ENCODE results near the gene PNMA8B.

- TF ChIP-seq, protein P1, sequence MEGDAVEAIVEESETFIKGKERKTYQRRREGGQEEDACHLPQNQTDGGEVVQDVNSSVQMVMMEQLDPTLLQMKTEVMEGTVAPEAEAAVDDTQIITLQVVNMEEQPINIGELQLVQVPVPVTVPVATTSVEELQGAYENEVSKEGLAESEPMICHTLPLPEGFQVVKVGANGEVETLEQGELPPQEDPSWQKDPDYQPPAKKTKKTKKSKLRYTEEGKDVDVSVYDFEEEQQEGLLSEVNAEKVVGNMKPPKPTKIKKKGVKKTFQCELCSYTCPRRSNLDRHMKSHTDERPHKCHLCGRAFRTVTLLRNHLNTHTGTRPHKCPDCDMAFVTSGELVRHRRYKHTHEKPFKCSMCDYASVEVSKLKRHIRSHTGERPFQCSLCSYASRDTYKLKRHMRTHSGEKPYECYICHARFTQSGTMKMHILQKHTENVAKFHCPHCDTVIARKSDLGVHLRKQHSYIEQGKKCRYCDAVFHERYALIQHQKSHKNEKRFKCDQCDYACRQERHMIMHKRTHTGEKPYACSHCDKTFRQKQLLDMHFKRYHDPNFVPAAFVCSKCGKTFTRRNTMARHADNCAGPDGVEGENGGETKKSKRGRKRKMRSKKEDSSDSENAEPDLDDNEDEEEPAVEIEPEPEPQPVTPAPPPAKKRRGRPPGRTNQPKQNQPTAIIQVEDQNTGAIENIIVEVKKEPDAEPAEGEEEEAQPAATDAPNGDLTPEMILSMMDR (IDR thresholded peaks at IDR 0.05): no peak
- TF ChIP-seq POLR2A (IDR thresholded peaks at IDR 0.05): no peak
Measured at GRCh38 chr19:46536391-46536790, 40.7 kb upstream of the PNMA8B start.
